Activated CD4-positive, alpha-beta T cell treated with anti-CD3 and anti-CD28 coated beads, Interleukin-2, amount 50 U/mL, for 24 hours (primary cell): ENCODE data around the gene ADK.
A peak's percentile ranks its signal among the peaks of the same experiment; 100 is the strongest.
"Not testable (repeated sequence)": the region's sequence is repeated elsewhere in the genome, so short reads cannot be mapped to it uniquely, and the experiment has no call there.

Experiments used
- DNase-seq, 2 donors: peaks; one replicate each; pipeline ENCODE4 v3.0.0-alpha.2; 2020; ENCODE audit warnings: low read depth in 1 of 2, low spot score in 1 of 2

The ADK gene

DNA sequence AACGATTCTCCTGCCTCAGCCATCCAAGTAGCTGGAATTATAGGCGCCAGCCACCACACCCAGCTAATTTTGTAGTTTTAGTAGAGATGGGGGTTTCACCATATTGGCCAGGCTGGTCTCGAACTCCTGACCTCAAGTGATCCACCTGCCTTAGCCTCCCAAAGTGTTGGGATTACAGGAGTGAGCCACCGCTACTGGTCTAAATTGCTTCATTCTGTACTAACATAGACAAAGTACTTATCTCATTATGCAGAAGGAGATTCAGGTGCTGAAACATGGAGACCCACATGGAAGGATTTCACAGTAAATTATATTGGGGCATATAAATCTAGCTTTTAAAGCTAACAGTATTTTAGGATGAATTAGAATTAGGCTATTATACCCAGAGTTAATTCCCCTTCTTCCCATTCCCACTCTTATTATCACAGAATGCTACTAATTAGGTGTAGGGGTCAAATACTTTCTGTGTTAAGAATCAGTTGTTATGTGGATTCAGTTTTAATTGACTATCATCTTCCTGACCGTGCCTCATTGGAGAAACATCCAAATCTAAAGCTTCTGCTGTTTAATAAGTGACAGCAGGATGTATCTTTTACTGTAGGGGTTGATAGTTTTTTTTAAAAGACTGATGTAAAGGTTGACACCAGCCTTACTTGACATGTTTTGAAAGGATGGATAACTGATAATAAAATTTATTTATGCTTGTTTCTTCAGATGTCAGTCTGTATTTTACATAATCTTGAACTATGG lies 27.2 kb downstream of the ADK start:
- no peak for DNase-seq

DNA sequence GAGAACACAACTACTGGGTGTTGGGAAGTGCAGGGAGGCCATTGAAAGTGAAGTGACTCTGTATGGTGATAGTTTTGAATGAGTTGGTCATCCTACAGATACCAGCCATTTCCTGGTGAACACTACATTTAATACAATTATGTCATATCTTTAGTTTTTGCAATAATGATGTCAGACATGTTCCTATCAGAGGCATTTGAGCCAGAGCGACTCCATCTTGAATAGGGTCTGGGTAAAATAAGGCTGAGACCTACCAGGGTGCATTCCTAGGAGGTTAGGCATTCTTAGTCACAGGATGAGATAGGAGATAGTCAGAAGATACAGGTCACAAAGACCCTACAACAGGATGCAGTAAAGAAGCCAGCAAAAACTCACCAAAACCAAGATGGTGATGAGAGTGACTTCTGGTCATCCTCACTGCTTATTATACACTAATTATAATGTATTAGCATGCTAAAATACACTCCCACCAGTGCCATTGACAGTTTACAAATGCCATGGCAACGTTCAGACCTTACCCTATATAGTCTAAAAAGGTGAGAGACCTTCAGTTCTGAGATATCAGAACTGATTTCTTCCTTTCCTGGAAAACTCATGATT lies 28.2 kb downstream of the ADK start:
- DNase-seq = no peak

DNA sequence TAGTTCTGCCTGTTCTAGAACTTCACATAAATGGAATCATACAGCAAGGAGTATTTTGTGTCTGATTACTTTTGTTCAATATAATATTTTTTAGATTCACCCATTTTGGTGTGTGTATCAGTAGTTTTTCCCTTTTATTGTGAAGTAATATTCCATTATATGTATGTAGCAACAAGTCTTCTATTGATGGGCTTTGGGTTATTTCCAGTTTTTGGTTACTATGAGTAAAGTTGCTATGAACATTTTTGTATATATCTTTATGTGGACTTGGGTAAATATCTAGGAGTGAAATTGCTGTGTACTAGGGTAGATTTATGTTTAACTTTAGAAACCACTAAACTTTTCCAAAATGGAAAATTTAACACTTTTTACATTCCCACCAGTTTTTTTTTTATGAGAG lies 35.7 kb downstream of the ADK start:
- DNase-seq = no peak

DNA sequence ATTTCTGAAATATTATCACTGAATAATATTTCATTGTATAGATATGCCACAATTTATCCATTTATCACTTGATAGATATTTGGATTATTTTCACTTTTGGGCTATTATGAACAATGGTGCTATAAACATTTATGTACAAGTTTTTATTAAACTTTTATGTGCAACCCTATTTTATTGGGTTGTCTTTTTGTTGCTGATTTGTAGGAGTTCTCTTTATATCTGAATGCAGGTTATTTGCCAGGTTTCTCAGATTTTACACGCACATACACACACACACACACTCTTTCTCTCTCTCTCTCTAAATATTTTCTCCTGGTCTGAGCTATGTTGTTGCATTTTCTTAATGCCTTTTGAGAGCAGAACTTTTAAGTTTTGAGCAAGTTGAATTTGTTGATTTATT lies 36.2 kb downstream of the ADK start:
- DNase-seq = no peak

DNA sequence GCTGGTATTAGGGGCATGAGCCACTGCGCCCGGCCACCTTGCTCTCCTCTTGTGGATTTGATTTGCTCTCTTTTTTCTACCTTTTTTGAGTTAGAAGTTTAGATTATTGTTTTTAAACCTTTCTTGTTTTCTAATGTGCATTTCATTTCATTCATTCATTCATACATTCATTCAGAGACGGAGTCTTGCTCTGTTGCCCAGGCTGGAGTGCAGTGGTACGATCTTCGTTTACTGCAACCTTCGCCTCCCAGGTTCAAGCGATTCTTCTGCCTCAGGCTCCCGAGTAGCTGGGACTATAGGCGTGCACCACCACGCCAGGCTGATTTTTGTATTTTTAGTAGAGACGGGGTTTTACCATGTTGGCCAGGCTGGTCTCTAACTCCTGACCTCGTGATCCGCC lies 37.6 kb downstream of the ADK start:
- not testable (repeated sequence) for DNase-seq

DNA sequence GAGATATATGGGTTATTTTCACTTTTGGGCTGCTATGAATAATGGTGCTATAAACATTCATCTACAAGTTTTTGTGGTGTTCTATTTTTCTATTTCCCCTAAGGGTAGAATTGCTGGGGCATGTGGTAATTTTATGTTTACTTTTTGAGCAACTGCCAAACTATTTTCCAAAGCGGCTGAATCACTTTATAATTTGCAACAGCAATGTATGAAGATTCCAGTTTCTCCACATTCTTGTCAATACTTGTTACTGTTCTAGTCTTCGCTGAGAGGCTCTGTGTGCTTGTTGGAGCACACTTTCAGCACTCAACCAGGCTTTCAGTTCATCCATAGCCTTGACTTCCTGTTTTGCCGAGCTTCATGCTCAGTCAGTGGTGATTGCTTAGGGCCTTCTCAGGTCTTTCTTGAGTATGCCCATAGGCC lies 39.0 kb downstream of the ADK start:
- peak in 1 of 2 donors; percentile 13 for DNase-seq

DNA sequence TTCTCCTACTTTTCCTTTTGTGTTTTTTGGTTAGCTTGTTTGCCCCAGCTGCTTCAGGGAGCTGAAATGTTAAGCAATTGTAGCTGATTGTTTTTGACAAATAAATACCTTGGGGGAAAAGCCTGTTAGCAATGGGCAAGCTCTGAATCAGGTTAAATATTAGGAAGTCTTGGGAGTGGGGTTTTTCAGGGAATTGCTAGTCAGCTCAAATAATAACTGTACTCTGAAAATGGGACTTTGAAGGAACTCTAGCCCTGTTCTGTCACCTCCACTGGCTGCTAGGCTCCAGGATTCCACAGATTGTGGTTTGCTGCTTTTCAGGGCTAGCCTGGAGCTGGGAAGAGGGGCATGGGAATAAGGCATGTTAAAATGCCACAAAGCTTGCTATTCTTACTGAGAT lies 39.5 kb downstream of the ADK start:
- DNase-seq = no peak

DNA sequence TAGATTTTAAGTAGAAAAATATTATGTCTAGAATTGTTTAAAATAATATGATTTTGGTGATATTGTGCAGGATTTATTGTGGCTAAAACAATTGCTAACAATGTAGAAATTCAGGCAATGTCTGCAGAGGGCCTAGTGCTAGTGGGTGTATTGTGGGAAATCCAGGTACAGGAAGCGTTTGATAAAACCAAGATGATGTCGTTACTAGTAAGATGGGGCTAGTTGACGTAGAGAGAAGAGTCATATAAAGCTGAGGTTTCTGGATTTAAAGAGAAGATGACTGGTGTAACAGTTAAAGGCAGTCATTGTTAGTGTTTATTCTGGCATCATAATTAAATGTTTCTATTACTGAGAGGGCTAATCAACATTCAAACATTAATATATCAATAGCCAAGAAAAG lies 43.5 kb downstream of the ADK start:
- DNase-seq = no peak

DNA sequence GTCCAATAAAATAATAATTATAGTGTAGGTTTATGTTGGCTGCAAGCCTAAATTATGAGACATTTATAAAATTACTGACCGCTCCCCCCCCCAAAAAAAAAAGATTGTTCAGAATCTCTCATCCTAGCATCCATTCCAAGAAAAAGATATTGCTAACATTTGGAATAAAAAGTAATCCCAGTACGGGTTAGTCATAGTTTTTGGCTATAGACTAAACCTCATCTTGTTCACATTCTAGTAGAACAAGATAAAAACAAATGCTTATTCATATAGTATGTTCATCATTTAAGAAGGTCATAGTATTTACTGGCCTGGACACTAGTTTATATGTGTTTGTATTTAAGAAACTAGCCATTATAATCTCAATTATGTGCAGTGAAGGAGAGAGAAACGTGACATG lies 44.0 kb downstream of the ADK start:
- DNase-seq = no peak

DNA sequence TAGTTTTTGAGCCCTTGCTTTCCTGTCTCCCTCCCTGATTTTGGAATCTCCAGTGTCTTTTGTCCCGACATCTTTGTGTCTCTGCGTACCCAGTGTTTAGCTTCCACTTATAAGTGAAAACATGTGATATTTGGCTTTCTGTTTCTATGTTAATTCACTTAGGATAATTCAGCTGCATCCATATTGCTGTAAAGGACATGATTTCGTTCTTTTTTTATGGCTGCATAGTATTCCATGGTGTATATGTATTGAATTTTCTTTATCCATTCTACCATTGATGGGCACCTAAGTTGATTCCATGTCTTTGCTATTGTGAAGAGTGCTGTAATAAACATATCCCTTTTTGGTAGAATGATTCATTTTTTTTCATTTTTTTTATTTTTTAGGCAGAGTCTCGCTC lies 48.3 kb downstream of the ADK start:
- DNase-seq = no peak

DNA sequence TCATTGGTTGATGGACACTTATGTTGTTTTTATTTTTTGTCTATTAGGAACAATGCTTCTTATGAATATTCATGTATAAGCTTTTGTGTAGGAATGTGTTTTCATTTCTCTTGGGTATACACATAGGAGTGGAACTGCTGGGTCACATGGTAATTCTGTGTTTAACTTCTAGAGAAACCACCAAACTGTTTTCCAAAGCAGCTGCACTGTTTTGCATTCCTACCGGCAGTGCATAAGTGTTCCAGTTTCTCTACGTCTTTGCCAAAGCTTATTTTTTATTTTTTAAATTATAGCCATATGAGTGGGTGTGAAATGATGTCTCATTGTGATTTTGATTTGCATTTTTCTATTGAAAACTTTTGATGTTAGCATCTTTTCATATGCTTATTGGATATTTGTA lies 51.3 kb downstream of the ADK start:
- no peak for DNase-seq

DNA sequence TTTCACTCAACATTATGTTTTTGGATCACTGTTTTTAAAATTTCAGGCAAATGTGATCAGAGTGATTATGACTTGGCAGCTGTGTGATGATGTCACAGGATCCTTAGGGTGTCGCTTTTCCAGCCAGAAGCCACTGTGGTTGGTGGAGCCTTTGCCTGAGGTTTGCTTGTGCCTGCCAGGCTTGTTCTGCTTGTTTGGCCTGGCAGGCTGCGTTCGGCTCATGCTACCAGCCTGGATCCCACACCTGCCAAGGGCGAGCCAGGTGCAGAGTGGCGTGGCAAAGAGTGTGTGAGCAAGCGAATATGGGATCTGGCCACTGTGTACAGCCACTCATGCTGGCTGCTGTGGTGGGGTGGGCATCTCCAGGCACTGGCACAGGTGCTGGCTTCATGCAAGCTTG lies 55.7 kb downstream of the ADK start:
- DNase-seq = no peak

DNA sequence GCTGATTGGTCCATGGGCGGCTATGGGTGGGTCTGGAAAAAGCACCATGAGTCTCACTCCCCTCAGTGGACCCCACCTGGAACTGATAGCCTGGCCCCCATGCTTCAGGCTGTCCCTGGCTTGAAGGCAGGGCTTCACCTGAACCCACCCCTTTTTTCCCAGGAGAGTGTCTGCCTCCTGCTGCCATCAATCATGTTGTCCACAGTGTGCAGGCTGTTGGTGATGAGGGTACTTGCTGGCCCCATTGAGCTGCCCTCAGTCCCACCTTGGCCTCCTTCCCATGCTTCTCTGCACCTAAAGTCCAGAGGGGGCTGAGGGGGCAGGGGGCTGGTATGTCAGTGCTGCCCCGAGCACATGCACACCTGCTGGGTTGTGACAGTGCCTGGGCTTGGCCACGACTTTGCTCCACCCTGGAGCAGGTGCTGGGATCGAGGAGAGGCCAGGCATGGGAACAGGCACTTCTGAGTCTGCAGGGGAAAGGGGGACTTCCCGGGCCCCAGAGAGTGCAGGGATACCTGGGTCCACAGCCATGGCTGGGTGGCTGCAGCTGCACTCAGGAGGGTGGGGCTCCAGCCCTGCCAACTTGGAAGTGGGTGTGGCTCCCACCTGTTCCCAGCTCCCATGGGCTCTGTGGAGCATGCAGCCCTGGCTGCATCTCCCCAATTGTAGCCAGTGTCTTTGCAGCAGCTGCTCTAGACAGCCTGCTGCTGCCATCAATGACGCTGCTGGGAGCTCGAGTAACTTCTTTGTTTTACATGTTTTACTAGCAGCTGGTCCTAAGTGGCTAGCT lies 56.9 kb downstream of the ADK start:
- no peak for DNase-seq

DNA sequence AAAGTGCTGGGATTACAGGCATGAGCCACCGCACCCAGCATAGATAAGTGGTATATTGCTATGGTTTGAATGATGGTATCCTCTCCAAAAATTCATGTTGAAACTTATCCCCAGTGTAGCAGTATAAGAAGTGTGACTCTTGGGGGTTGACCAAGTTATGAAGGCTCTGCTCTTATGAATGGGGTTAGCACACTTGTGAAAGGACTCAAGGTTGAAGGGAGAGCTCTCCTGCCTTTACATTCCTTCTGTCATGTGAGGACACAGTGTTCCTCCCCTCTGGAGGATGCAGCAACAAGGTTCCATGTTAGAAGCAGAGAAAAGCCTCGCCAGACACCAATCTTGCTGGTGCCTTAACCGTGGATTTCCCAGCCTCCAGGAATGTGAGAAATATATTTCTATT lies 58.0 kb downstream of the ADK start:
- no peak for DNase-seq

DNA sequence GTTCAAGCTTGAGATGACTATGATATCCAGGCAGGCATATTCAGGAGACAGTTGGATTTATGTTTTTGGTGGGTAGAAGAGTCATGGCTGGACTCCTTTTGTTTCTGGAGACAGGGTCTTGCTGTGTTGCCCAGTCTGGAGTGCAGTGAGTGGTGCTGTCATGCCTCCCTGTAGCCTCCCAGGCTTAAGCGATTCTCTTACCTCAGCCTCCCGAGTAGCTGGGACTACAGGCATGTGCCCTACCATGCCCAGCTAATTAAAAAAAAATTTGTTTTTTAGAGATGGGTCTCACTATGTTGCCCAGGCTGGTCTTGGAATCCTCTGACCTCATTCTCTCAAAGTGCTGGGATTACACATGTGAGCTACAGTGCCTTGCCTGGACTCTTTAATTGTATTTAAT lies 62.0 kb downstream of the ADK start:
- no peak for DNase-seq

DNA sequence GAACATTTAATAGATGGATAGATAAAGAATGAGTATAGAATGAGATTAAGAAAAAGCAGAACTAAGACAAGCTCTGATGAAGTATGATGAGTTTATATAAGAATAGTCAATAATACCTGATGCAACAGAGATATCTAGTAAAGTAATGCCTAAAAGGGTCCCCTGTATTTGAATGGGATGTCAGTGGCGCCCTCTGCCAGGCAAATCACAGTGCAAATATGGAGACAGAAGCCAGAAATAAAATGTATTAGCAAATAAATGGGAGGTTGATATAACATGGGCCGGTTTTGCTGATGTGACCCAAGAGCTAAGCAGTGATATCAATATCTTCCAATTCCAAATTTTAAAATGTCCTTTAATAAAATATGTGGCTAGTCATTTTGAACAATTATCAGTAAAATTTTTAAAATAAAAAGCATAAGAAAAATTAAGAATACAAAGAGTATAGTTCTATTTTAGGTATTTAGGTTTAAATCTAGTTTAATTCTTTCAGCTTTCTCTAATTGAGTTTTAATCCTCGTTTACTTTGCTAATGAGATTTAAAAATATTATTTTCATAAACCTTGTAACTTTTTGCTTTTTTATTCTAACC lies 62.6 kb downstream of the ADK start:
- DNase-seq = no peak

DNA sequence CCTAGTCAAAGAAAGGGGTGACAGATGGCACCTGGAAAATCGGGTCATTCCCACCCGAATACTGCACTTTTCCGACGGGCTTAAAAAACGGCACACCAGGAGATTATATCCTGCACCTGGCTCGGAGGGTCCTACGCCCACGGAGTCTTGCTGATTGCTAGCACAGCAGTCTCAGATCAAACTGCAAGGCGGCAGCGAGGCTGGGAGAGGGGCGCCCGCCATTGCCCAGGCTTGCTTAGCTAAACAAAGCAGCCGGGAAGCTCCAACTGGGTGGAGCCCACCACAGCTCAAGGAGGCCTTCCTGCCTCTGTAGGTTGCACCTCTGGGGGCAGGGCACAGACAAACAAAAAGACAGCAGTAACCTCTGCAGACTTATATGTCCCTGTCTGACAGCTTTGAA lies 66.1 kb downstream of the ADK start:
- not testable (repeated sequence) for DNase-seq

DNA sequence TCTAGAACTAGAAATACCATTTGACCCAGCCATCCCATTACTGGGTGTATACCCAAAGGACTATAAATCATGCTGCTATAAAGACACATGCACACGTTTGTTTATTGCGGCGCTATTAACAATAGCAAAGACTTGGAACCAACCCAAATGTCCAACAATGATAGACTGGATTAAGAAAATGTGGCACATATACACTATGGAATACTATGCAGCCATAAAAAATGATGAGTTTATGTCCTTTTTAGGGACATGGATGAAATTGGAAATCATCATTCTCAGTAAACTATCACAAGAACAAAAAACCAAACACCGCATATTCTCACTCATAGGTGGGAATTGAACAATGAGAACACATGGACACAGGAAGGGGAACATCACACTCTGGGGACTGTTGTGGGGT lies 71.4 kb downstream of the ADK start:
- not testable (repeated sequence) for DNase-seq

DNA sequence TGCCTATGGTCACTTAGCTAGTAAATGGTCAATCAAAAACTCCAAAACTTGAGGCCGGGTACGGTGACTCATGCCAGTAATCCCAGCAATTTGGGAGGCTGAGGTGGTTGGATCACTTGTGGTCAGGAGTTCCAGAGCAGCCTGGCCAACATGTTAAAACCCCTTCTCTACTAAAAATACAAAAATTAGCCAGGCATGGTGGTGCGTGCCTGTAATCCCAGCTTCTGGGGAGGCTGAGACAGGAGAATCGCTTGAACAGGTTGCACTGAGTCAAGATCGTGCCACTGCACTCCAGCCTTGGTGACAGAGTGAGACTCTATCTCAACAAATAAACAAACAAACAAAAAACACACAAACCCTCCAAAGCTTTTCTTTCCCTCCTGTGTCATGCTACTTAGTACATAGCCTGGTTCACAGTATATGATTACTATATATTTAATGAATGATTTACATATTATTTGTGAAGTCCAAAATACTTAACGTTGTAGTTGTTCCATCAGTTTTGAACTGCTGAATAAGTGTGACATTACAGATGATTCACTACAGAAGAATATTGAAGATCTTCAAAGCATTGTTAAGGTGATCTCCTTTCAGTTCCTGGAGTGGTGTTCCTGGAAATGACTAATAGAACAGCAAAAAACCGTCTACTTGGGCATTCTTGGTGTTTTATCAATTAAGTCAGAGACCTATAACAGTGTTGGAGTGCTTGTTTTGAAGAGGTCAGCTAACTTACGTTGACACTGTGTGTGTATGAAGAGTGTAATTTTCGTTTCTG lies 72.9 kb downstream of the ADK start:
- DNase-seq = no peak

DNA sequence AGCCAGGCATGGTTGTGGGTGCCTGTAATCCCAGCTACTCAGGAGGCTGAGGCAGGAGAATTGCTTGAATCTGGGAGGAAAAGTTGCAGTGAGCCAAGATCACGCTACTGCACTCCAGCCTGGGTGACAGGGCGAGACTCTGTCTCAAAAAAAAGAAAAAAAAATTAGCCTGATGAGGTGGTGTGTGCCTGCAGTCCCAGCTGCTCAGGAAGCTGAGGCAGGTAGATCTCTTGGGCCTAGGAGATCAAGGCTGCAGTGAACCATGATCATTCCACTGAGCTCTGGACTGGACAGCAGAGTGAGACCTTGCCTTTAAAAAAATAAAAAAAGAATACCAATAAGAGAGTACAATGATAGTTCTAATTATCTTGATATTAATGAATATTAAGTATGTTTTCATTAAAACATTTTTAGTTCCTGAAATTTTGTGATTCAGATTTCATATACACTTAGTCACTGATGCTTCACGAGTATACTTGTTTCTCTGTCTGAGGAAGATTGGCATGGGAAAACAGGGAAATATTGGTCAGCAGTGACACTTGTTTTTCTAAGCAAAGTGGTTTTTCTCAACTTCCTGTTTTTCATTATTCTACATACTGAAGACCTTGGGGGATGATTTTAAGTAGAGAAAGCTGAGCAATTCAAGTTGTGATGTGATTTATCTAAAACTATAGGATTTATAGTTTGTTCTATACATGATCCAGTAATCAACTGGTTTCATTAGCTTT lies 76.8 kb downstream of the ADK start:
- no peak for DNase-seq

DNA sequence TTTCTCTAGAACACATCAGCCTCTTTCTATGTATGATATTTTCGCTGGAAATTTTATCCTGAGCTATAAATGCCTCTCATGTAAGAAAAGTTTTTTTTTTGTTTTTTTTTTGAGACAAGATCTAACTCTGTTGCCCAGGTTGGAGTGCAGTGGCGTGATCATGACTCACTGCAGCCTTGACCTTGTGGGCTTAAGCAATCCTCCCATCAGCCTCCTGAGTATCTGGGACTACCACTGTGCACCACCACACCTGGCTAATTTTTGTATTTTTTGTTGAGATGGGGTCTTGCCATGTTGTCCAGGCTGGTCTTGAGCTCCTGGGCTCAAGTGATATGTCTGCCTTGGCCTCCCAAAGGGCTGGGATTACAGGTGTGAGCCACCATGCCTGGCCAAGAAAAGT lies 80.4 kb downstream of the ADK start:
- no peak for DNase-seq
